NCI-H2171 treated with DMSO at 0.1 percent for 48 hours (cell line): ENCODE results near the gene NCKIPSD.
A peak's percentile ranks its signal among the peaks of the same experiment; 100 is the strongest.

ENCODE experiments used
- DNase-seq: peaks from one replicate; lab custom pipeline; 2025; lab: John Stamatoyannopoulos, UW

Gene NCKIPSD

DNA sequence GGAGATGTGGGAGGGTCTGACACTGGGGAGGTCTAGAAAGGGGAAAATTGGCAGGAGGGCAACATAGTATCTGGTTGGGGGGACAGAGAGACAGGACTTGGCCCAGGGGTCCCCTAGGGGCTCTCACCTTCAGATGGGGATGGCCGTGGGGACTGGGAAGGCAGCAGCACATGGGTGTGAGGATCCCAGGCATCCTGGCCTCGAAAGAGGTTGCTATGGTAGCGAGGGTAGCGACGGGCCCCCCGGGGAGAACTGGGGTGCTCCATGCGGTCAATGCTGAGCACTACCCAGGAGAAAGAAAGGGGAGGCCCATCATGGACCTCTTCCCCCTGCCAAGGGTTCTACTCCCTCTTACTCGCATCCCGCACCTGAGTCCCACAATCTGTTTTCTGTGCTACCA is 38.0 kb downstream of the NCKIPSD start:
- DNase-seq: no peak

DNA sequence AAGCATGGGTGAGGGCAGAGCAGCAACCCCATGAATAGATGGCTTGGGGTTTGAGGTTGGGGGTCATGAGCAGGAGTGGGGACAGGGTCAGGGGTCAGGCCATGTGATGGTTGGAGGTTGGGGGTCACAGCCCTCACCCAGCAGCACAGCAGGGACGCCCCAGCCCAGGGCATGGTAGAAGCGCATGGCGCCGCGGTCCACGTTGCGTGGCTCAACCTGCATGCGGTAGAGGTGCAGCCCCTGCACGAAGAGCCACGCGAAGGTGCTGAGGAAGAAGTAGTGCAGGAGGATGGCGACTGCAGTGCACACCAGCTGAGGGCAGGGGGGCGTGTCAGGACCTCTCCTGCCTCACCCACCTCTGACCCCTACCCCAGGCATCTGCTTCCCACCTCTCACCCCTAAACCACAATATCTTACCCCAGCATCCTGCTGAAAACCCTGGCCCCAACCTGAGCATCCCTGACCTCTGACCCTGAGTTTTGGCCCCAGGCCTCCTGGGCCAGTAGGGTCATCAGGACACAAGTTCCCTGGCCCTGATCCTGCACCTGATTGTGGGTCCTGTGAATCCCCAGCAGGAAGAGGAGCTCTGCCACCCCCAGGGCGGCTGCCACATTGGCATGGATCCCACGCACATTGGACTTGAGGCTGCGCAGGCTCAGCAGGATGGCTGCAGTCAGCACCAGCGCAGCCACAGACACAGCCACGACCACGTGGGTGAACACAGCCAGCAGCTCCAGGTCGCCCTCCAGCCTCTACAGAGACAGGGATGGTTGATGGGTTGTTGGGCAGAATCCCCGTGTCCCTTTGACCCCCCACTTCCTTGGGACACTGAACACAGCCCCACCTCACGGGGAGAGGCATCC is 40.6 kb downstream of the NCKIPSD start:
- DNase-seq: no peak

DNA sequence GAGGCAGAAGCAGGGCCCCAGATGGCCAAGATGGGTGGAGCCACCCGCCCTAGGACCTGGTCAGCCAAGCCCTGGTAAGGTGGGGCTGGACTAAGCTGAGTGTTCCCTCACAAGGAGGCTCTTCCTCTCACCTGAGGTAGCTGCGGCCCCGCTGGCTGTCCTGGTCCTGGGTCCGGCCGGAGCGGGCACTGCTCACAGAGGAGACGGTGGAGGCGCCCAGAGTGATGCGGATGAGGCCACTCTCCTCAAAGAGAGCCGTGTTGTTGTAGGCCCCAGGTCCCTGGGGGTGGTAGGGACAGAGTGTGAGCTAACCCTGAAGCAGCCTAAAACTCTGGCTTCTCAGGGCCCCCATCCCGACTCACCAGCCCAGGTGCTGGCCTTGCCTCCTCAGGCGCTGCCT is 43.1 kb downstream of the NCKIPSD start:
- DNase-seq: no peak

DNA sequence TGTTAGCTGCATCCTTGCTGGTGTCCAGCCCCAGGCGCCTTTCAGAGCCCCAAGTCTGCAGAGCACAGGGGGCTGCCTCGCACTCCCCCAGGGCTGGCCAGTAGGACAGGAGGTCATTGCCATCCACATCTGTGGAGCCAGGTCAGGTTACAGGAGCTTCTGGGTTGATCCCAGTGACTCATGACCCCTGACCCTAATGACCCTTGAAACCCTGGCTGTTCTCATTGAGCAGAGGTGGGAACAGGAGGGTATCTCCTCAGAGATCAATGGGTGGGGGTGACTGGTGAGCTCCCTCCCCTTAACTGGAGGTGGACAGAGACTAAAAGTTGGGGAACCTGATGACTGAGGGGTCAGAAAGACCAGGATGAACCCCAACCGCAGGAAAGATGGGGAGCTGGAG is 44.3 kb downstream of the NCKIPSD start:
- DNase-seq: no peak

DNA sequence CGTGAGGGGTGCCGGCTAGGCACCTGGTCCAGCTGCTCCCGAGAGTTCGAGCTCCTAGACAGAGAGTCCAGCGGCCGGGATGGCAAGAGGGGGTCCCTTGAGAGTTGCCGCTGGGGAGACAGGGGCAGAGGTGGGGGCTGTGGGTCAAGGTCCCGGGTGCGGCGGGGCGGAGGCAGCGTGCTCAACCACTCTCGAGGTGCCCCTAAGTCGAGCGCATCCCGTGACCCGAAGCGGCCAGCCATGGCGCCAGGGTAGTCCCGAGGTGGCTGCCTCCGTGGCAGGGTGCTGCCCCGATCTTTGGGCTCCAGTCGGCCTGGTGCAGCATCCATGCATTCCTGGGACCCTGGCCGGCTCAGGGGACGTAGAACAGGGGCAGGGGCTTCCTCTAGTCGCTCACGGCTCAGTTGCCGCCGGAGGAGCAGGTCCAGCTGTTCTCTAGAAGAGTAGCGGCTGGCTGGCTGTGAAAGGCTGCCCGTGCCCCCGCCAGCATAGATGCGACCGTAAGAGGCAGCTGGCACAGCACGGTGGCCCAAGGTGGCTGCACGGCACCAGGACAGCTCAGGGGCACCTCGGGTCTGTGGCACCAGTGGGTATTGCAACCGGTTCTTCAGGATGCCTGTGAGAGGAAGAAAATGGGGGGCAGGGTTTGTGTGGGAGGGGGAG is 45.6 kb downstream of the NCKIPSD start:
- DNase-seq: no peak

DNA sequence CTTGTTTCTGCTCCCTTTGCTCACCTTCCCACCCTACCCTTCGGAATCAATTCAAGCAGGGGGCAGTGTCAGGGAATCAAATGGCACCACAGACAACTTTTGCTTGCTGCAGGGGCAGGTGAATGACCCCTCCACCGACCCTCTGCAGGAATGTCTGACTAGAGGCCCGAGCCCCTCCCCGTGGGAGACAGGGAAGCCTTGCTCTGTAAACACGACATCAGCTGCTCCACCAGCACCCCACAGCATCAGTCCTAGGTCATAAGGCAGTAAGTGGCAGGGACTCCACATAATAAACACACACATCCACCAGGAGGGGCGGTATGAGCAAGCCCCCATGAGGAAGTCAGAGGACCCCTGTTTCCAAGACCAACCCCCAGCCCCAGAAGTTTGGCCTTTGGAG is 48.4 kb downstream of the NCKIPSD start:
- no peak for DNase-seq

DNA sequence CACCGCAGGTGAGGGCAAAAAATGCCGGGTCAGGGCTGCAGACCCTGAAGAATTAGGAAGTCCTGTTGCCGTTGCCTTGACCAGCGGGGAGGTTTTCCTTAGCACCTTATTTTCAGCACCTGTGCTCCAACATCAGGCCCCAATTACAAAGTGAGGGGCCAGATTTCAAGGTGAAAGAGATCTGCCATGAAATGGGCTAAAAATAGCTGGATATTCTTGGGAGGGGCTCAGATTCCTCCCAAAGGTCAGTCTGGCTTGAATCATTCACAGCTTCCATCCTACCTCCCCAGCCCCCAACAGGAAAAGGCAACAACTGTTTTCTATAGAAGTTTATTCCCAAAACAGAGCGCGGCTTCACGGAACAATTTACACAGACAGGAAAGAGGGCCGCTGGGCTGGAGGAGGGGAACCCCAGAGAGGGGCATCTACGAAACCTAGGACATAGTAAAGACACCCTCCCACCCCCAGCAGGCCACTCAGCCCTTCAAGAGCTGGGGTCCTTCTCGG is 49.5 kb downstream of the NCKIPSD start:
- no peak for DNase-seq

DNA sequence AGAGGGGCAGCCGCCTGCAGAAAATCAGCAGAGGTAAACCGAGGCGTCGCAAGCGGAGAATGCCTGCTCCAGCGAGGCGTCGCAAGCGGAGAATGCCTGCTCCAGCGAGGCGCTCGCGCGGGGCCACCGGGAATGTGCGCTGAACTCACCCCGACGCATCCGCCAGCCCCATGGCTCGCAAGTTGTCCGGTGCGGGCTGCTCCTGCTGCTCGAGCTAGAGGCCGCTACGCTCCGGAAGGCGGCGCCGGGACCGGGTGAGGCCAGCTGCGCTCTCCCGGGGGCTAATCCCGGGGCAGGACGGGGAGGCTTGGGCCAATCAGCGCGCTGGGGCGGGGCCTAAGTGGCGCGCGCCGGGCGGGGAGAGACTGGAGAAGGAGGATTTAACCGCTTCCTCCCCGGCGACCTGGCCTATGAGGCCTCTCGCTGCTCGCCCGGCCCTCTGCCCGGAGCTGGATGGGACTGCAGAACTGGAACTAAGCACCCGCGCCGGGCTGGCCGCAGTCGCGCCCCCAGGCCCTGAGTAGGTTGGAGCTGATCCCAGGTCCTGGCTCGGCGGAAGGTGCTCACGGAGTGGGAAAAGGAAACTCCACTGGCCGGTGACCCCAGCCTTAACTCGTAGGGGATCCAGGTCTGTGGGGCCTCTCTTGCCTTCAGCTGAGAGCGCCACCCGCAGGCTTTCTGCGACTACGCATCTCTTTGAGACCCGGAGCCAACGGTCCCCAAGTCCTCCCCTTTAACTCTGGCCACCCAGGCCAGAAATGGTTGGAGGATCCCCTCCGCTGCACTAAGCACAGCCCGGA is 50.3 kb downstream of the NCKIPSD start, which contains the start of gene SLC26A6:
TSS of gene SLC26A6 (minus strand) at position 240 of the 800 bp plus-strand sequence. CDS start at position 172, 68 bp downstream.
- peak; percentile 79 for DNase-seq

DNA sequence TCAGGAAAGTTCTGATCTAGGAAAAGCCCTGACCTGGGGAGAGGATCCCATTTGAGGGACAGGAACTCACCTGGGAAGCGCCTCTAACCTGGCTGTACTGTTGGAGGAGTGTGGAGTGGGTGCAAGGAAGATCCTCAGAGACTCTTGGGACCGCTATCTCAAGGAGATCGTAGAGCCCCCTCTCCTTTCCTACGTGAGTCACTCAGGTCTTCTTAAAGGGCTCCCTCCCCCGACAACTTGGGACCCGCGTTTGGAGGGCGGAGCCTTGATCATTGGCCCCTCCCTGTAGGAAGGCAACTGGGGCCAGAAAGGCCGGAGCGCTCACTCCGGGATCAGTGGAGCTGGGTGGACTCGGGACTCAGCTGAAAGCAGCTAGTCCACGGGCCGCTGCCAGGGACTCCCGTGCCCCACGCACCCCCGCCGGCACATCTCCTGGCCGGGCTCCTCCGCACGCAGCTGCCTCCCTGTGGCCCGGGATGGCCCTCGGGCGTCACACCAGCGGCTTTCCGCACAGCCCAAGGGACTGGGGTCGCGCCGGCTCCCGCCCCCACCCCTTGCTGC is 51.0 kb downstream of the NCKIPSD start:
- peak; percentile 1 for DNase-seq

DNA sequence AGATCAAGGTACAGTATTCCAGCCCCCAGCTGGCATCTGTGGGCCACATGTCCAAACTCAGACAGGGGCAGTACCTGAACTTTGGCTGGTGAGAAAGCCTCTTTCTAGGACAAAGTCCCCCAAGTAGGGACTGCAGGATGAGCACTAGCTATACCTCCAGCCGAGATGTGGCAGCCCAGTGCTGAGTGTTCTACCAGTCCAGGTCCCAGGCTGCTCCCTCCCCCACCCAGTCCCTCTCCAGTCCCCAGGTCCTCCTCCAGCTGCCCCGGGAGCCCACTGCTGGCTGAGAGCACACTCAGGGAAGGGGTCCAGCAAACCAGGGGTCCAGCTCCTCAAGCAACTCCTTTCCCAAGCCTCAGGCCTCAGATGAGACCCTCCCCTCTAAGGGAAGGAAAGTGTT is 52.0 kb downstream of the NCKIPSD start:
- DNase-seq: no peak

DNA sequence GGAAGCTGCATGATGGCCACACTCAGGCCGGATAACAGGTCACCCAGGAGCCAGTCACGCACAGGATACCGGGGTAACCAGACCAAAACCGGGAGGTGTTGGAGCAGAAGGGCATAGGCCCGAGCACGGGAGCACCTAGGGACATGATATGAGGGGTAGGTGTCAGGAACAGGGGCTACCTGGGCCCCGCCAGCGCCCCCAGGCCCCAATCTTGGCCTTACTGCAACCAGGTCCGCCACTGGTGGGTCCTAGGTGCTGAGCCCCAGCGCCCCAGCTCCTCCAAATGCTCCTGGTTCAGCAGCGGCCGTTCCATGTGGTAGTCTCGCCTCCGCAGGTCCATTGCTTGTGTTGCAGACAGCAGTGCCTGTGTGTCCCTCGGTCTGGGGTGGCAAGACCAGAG is 52.5 kb downstream of the NCKIPSD start:
- no peak for DNase-seq

DNA sequence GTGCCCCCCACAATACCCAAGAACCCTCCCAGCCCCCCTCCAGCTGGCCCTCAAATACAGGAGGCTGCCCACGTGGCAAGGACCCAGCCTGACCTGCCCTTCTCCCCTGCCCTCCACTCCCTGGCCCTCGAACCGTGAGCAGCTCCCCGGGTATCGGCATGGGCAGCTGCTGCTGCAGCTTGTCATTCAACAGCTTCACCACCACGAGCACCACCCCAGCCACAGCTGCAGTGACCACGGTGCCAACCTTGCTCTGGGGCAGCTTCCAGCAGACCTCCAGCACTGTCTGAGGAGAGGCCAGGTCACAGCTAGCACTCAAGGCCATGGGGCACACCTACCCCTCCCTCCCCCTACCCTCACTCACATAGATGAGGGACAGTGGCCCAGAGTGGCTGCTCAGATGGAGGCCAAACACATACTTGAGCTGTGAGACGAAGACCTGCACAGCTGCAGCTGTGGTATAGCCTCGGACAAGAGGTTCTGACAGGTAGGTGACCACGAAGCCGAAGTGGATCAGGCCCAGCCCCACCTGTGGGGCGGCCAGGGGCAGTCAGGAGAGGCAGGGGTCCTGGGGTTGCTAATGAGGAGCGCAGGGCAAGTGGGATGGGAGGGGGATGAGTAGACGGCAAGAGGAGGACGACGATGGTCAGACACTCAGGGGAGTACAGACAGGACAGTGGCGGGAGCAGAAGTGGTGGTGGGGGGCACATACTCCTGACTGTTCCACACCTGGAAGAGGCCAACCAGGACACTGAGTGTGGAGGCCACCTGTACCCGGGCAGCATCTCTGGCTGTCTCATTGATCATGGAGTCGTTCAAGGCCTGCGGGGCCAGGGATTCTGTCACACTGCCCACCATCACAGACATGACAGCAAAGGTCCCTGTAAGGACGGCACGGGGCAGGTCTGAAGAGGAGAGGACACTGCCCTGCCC is 53.9 kb downstream of the NCKIPSD start:
- no peak for DNase-seq

DNA sequence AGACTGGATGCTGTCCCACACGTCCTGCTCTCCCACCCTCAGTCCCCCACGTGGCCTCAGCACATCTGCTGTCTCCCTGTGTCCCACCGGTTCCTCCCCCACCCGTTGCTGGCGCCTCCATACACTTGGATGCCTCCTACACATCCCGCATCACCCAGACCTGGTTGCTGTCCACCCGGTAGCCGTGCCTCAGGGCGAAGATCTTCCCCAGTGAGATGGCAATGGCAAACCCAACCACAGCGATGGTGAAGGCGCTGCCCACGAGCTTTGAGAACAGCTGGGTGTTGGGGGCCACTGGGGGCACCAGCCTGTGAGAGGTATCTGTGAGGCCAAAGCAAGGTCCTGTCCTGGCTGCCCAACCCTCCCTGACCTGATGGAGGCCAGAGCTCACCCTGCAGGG is 54.9 kb downstream of the NCKIPSD start:
- DNase-seq: no peak

DNA sequence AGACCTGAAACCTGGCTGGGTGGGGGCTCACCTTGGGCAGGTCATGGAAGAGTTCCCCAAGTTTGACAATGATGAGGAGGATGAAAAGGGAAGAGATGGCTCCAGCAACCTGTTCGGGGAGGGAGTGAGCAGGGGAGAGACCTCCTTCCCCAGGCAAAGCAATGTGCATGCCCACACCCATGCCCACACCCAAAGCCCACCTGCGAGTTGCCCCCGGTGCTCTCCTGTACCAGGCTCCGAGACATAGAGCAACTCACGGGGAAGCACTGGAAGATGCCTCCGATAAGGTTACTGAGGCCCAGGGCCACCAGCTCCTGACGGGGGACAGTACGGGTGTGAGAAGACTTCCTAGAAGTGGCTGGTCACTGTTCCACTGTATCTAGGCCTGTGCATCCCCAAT is 55.3 kb downstream of the NCKIPSD start:
- no peak for DNase-seq

DNA sequence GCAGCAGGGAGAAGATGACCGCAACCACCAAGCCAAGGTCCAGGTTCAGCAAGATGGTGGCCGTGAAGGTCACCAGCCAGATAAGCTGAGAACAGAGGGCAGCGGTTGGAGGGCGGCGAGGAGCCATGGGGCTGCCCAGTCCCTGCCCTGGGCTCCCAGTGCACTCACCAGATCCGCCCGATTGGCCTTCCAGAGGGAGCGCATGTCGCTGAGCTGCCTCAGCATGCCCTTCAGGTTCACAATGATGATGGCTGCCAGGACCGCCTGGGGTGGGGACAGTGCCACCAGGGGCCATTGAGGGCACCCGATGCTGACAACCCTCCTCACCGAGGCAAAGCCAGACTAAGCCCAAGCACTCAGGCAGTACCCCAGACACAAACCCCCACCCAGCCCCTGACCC is 55.8 kb downstream of the NCKIPSD start:
- DNase-seq: no peak

DNA sequence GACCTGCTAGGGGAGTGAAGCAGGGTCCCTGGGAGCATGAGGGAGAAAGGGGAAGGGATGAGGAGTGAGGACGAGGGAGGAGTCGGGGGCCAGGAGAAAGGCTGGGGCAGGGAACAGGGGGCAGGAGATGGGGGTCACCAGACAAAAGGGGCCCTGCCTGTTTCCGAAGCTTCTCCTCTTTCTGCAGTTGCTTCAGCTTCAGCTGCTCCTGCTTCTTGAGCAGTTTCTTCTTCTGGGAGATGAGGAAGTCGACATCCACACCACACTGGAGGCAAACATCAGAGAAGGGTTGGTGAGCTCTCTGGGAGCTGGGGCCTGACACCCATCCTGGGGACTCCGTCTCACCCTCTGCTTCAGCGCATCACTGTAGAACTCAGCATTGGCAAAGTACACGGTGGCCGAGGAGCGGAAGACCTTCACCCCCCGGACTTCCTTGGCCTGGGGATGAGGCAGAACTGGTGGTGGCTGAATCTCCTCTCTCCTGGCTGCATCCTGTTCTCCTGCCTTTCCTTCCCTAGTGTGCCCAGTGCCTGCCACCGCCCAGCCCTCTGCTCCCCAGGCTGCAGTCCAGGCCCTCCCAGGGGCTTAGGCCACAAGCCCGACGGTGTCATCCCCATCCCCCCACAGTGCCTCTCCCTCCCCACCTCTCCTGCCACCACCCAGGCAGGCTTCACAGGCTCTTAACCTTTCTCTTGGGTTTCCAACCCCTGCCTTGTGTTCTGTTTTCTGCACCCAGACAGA is 57.3 kb downstream of the NCKIPSD start:
- no peak for DNase-seq

DNA sequence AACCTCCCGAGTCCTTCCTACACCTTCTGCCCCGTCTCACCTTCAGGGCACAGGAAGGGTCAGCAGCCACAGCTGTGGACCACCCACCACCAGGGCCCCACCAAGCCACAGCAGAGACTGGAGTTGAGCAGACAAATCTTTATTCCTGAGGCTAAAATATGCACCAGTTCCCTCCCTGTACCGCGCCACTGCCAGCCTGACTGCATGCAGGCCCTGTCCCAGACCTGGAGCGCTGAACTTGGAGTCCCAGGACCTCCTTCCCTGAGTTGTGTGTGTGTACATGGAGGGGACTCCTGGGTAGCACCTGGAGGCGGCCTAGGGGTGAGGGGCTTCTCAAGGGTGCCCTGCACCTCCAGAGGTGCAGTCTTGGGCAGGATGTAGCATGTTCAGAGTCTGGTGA is 60.1 kb downstream of the NCKIPSD start:
- DNase-seq: no peak

DNA sequence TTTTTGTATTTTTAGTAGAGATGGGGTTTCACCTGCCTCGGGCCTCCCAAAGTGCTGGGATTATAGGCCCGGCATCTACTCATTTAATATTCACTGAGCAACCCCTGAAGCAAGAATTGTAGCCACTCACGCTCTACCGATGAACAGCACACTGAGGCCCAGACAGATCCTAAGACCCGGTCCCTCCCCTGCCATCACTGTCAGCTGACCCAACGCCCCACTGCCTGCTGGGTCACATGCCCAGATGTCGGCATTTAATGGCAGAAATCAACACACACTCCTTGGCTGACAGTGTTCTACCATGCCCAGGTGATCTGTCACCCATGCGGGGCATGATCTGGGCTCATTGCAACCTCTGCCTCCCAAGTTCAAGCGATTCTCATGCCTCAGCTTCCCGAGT is 60.9 kb downstream of the NCKIPSD start:
- no peak for DNase-seq

DNA sequence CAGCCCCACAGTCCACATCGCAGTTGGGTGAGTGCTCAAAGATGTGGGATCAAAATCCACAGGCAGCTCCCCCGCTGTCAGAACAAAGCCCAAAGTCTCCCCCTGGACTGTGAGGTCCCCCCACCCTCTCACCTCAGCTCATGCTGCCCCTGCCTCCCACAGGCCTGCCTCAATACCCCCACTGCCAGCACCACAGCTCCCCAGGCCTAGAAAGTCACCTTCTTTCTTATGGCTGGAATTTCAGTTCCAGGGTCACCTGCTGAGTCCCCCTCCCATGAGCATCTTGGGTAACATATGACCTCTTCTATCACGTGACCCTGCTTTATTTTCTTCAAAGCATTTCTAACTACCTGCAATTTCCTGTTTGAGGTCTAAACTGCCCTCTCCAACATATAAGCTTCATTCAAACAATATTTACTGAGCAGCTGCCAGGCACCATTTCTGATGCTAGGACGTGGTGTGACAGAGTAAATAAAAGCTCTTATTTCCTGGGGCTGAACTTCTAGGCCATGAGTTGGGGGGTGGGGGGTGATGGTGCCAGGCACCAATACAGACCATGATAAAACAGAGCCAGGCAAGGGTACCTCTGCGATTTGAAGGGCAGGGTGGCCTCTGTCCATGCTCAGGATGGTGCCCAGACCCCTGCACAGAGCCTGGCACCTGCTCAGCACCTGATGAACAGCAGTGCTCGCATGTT is 61.7 kb downstream of the NCKIPSD start:
- no peak for DNase-seq
